Measurements from ENCODE around the gene CHST10. TPM values are rescaled to one million over a fixed set of nuclear protein-coding genes. Genes with fewer than 3 reads are reported as not detected.

Gene CHST10
- total RNA-seq, 1 experiment from 2014 or later, result 11.3 TPM

DNA sequence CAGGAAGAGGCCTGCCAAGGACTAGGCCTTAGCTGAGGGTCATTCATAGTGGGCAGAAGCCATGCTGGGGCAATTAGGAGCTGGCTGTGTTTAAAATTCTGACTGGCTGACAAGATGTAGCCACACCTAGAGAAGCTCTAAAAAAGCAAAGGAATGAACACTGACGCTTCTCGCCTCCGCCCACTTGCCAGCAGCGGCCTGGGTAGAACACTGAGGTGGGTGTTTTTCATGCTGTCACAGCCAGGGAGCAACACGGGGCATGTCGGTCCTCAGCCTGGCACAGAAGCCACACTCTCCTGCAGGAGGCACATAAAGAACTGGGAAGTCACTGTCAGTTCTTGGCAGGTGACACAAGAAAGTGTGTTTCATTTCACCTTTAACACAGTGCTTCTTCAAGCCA is 10.4 kb downstream of the CHST10 start:
- ChIA-PET CTCF (no interaction called here), POLR2A (ENCODE audit: low non-redundant PET) (no interaction called here)
- Histone ChIP-seq H3K4me3 (ENCODE audit: low read depth, low read length, poor library complexity, severe bottlenecking) (no peak overlapping the region), H3K4me1 (ENCODE audit: insufficient read depth, low read length, poor library complexity, severe bottlenecking) (no peaks in the 10 kb centered on the region), H3K9me3 (ENCODE audit: low read depth, low read length, poor library complexity, severe bottlenecking) (no peaks in the 10 kb centered on the region), H3K27ac (ENCODE audit: low read depth, low read length, poor library complexity, severe bottlenecking) (no peak overlapping the region), H3K36me3 (ENCODE audit: insufficient read depth, low read length, poor library complexity, severe bottlenecking) (no peaks in the 10 kb centered on the region), H3K27me3 (replicated peaks; ENCODE audit: insufficient read depth, low read depth, low read length, poor library complexity) (no peaks in the 10 kb centered on the region)
- DNase-seq (ENCODE audit: low spot score), result no peak
- intact Hi-C loops (cut with micrococcal nuclease; ENCODE audit: unreplicated experiment), result no loop called here
- BruUV-seq (replicated peaks), result no TSS peak
- TF ChIP-seq, protein P1, sequence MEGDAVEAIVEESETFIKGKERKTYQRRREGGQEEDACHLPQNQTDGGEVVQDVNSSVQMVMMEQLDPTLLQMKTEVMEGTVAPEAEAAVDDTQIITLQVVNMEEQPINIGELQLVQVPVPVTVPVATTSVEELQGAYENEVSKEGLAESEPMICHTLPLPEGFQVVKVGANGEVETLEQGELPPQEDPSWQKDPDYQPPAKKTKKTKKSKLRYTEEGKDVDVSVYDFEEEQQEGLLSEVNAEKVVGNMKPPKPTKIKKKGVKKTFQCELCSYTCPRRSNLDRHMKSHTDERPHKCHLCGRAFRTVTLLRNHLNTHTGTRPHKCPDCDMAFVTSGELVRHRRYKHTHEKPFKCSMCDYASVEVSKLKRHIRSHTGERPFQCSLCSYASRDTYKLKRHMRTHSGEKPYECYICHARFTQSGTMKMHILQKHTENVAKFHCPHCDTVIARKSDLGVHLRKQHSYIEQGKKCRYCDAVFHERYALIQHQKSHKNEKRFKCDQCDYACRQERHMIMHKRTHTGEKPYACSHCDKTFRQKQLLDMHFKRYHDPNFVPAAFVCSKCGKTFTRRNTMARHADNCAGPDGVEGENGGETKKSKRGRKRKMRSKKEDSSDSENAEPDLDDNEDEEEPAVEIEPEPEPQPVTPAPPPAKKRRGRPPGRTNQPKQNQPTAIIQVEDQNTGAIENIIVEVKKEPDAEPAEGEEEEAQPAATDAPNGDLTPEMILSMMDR (conservative IDR thresholded peaks at IDR 0.05; ENCODE audit: low read depth, low read length), result no peak
- no peak for TF ChIP-seq EZH2 (IDR thresholded peaks at IDR 0.05; ENCODE audit: borderline replicate concordance, low read depth, low read length, poor library complexity, severe bottlenecking)

DNA sequence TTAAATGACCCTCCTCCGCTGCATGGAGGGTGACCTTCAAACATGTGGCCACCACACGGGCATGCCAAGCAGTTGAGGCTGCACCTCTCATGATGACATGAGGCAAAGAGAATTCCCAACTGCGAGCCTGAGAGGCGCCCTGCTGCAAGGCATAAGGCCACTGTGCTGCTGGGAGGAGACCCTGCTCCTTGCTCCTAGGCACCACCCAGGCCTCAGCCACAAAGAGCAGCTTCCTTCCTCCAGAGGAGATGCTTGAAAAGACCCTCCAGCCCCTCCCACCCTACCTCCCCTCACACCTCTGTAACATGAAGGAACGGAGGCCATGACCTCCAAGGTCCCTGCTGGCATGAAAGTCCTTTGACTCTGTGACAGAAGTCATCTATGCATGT is 11.4 kb downstream of the CHST10 start:
- no peak for DNase-seq (ENCODE audit: low spot score)
- Histone ChIP-seq H3K9me3 (ENCODE audit: low read depth, low read length, poor library complexity, severe bottlenecking) (no peaks in the 10 kb centered on the region), H3K4me1 (ENCODE audit: insufficient read depth, low read length, poor library complexity, severe bottlenecking) (no peaks in the 10 kb centered on the region), H3K27me3 (replicated peaks; ENCODE audit: insufficient read depth, low read depth, low read length, poor library complexity) (no peaks in the 10 kb centered on the region), H3K27ac (ENCODE audit: low read depth, low read length, poor library complexity, severe bottlenecking) (no peak overlapping the region), H3K36me3 (ENCODE audit: insufficient read depth, low read length, poor library complexity, severe bottlenecking) (no peaks in the 10 kb centered on the region), H3K4me3 (ENCODE audit: low read depth, low read length, poor library complexity, severe bottlenecking) (no peak overlapping the region)
- intact Hi-C loops (cut with micrococcal nuclease; ENCODE audit: unreplicated experiment), result no loop called here
- no TSS peak for BruUV-seq (replicated peaks)
- ChIA-PET POLR2A (ENCODE audit: low non-redundant PET) (no interaction called here), CTCF (no interaction called here)
- TF ChIP-seq, protein P1 (conservative IDR thresholded peaks at IDR 0.05; ENCODE audit: low read depth, low read length), result no peak

DNA sequence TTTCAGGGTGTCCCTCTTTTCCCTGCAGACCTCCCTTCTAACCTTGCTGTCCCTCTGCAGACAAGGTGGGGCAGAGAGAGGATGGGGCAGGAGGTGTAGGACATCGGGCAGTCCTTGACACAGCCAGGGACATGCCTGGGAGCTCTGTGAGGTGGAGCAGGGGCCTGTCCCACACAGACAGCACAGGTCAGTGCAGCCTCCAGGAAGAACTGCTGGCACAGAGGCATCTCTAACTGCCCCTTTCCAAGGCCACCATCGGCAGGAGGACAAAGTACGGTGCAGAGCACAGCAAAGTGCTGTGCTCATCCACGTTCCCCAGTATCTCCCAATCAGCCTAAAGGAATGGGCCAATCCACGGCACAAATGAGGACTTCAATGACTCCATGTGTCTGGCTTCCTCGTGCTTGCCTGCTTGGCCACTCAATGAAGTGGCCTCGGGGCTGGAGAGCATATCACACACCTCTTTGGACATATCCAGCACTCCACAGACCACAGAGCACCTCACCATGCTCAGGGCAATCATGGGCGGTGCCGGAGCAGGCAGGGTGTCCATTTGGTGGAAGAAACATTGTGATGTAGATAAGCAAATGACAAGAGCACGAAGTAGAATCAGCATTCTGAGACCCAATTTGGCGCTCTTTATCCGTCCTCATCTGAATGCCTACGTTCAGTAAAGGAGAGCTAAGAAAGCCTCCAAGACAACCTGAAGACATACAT is 11.9 kb downstream of the CHST10 start:
- TF ChIP-seq EZH2 (IDR thresholded peaks at IDR 0.05; ENCODE audit: borderline replicate concordance, low read depth, low read length, poor library complexity, severe bottlenecking), result no peak
- TF ChIP-seq, protein P1 (conservative IDR thresholded peaks at IDR 0.05; ENCODE audit: low read depth, low read length), result no peak
- H3K4me1 ChIP-seq (ENCODE audit: insufficient read depth, low read length, poor library complexity, severe bottlenecking), result no peaks in the 10 kb centered on the region
- POLR2A ChIA-PET (ENCODE audit: low non-redundant PET), result no interaction called here
- no peaks in the 10 kb centered on the region for H3K27me3 ChIP-seq (replicated peaks; ENCODE audit: insufficient read depth, low read depth, low read length, poor library complexity)
- BruUV-seq (replicated peaks), result no TSS peak
- H3K36me3 ChIP-seq (ENCODE audit: insufficient read depth, low read length, poor library complexity, severe bottlenecking), result no peaks in the 10 kb centered on the region
- no peak overlapping the region for H3K27ac ChIP-seq (ENCODE audit: low read depth, low read length, poor library complexity, severe bottlenecking)
- intact Hi-C loops (cut with micrococcal nuclease; ENCODE audit: unreplicated experiment), result no loop called here
- no peak overlapping the region for H3K4me3 ChIP-seq (ENCODE audit: low read depth, low read length, poor library complexity, severe bottlenecking)
- no peaks in the 10 kb centered on the region for H3K9me3 ChIP-seq (ENCODE audit: low read depth, low read length, poor library complexity, severe bottlenecking)
- CTCF ChIA-PET, result no interaction called here
- no peak for DNase-seq (ENCODE audit: low spot score)
